ENCODE data around the gene PRDM12.

DNA sequence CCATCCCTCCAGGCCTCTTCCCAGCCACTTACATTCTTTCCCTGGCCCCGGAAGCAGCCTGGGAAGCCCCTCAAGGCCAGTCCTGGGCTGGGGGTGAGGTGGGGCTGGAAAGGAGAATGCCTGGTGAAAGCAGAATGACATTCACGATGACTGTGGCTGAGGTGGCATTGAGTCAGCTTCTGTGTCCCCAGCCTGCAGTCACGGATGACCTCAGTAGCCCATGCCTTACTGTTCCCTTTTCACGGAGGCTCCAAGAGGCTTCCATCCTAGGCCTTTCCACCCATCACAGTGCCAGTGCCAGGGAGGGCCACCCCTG, 2.7 kb downstream of the PRDM12 start:
- no peak for TF ChIP-seq EP300 (IDR thresholded peaks at IDR 0.05; ENCODE audit: borderline replicate concordance in 1 of 2, low read depth in 2 of 2, low read length in 2 of 2)
- no peak for TF ChIP-seq RNF2 (IDR thresholded peaks at IDR 0.05; ENCODE audit: borderline replicate concordance, low read depth, low read length, missing control alignments, poor library complexity, severe bottlenecking)
- TF ChIP-seq, protein P1, sequence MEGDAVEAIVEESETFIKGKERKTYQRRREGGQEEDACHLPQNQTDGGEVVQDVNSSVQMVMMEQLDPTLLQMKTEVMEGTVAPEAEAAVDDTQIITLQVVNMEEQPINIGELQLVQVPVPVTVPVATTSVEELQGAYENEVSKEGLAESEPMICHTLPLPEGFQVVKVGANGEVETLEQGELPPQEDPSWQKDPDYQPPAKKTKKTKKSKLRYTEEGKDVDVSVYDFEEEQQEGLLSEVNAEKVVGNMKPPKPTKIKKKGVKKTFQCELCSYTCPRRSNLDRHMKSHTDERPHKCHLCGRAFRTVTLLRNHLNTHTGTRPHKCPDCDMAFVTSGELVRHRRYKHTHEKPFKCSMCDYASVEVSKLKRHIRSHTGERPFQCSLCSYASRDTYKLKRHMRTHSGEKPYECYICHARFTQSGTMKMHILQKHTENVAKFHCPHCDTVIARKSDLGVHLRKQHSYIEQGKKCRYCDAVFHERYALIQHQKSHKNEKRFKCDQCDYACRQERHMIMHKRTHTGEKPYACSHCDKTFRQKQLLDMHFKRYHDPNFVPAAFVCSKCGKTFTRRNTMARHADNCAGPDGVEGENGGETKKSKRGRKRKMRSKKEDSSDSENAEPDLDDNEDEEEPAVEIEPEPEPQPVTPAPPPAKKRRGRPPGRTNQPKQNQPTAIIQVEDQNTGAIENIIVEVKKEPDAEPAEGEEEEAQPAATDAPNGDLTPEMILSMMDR (IDR thresholded peaks at IDR 0.05; ENCODE audit: control extremely low read depth in 1 of 3, insufficient read depth in 1 of 3, low read depth in 1 of 3, low read length in 3 of 3), result no peak
- TF ChIP-seq MAFK (IDR thresholded peaks at IDR 0.05; ENCODE audit: low read depth, low read length), result no peak
- TF ChIP-seq SIN3A (conservative IDR thresholded peaks at IDR 0.05 in 1 of 2, IDR thresholded peaks at IDR 0.05 in 1 of 2; ENCODE audit: low read depth in 1 of 2, low read length in 2 of 2), result no peak
- TF ChIP-seq TAF7 (optimal IDR thresholded peaks at IDR 0.05; ENCODE audit: borderline replicate concordance, low read depth, low read length), result no peak
- TF ChIP-seq EZH2 (IDR thresholded peaks at IDR 0.05; ENCODE audit: low read depth, low read length, severe bottlenecking), result no peak
- TF ChIP-seq, protein P2, sequence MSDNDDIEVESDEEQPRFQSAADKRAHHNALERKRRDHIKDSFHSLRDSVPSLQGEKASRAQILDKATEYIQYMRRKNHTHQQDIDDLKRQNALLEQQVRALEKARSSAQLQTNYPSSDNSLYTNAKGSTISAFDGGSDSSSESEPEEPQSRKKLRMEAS (IDR thresholded peaks at IDR 0.05), result no peak
- no peak for TF ChIP-seq TCF12 (IDR thresholded peaks at IDR 0.05; ENCODE audit: low read depth, low read length)
- no peak for TF ChIP-seq POLR2AphosphoS5 (IDR thresholded peaks at IDR 0.05; ENCODE audit: low read depth, low read length)
- TF ChIP-seq HDAC6 (IDR thresholded peaks at IDR 0.05; ENCODE audit: low read depth, low read length), result no peak
